ENCODE data around the gene ITPR2.

Gene ITPR2

GRCh38 chr12:26754148-26754547, 78.8 kb downstream of the ITPR2 start:
- no peak for DNase-seq (ENCODE audit: low spot score)

DNA sequence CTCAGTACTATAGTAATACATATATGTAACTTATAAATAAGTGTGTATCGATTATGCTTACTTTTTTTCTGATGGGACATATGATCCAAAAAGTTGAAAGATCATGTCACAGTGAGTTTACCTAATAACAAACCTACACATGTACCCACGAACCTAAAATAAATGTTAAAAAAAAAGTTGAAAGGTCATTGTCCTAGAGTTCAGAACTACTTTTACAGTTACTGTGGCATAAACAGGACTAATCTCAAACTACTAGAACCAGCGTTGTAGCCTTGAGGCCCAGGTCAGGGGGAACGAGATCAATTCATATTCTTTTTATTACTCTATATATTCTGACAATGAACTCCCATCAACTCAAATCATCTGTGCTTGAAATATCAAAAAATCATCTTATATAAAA, 81.8 kb downstream of the ITPR2 start:
- no peak for DNase-seq (ENCODE audit: low spot score)

DNA sequence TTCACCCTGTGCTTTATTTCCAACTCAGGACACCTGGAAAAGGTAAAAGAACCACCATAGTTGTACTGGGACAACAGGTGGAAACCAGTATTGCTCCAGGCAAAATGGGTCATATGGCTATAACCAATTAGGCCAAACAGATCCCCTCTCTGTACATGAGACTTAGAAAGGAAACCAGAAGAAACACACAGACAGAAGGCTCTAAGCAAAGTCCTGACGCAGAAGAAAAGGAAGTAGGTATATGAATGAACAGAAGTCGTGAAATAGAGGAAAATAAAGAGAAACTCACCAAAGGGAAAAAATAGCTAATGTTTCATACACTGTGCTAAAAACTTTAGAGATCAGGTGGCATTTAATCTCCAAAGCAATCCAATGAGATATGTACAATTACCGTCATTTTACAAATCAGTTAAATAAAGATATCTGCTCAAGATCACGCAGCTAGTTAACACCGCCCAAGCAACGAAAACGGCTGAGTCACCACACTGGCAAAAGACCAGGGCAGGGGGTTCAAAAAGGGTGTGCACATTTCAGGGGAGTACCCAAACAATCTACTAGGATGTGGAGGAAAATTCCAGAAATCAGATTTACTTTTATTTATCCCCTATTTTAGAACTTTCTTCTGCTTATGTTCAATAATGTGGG, 82.3 kb downstream of the ITPR2 start:
- DNase-seq (ENCODE audit: low spot score) = no peak

DNA sequence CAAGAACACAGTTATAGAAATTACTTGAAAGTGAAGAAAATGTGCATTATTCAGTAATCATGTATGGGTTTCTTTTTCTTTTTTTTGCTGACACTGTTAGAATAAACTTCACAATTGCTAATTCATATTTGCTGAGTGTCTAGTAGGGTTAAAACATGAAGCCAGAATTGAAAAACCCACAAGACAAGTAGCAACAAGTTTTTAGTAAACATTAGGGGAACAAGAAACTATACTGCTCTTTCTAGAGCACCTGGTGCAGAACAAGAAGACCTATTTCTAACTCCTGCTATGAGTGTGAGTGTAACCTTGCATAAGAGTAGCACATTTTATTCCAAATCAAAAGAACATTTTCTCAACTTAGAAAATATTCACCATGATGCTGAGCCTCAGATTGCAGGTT, 83.2 kb downstream of the ITPR2 start:
- no peak for DNase-seq (ENCODE audit: low spot score)

DNA sequence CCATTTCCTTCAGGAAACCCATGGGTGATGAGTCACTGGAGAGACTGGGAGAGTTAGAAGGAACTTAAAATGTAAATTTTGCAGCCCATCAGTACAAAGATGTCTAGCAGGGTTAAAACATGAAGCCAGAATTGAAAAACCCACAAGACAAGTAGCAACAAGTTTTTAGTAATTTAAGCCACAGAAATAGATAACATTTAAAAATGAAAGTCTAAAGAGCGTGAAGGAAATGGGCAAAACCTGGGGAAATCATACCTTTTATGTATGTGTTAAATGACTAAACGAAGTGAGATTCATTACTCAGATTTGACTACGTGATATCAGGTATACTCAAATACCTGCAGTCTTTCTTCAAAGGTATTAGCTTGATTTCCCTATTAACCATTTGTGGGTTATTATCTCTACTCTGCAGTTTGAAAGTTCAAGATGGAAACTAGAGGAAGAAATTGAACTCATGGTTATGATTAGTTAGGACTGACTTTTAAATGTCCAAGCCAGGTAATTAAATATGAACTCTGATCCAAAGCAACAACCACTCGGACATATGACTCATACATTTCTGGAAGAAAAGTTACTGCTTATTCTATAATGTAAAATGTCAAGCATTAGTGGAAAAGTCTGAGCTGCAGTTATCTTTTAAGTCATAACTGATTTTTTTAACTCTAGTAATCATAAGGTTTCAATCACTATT, 84.1 kb downstream of the ITPR2 start:
- DNase-seq (ENCODE audit: low spot score) = no peak

GRCh38 chr12:26748412-26748740, 84.6 kb downstream of the ITPR2 start:
- no peak for DNase-seq (ENCODE audit: low spot score)

DNA sequence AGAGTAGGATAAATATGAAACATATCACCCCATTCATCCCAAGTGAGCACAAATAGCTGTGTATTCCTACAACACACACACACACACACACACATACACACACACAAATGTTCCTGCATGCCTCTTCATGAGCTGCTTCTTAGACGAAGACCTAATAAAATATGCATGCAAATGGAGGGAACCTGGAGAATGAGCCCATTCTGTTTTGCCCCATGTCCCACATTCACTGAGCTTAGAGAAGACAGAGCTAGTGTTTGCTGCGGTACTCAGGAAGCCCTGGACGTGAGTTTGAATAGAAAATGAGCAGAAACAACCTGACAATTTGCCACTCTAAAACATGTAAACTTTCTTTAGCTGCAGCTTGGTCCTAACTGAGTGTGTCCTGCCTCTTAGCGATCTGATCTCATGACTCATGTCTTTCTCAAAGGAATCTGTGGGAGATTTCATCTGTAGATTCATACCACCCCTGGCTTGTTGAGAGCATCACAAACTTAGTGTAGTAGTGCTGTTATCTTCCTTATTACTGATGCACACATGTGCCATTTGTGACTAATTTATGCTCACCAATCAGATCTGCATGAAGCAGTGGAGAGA, 86.8 kb downstream of the ITPR2 start:
- peak; percentile 35 for DNase-seq (ENCODE audit: low spot score)

GRCh38 chr12:26744697-26745440, 88.1 kb downstream of the ITPR2 start:
- no peak for DNase-seq (ENCODE audit: low spot score)

DNA sequence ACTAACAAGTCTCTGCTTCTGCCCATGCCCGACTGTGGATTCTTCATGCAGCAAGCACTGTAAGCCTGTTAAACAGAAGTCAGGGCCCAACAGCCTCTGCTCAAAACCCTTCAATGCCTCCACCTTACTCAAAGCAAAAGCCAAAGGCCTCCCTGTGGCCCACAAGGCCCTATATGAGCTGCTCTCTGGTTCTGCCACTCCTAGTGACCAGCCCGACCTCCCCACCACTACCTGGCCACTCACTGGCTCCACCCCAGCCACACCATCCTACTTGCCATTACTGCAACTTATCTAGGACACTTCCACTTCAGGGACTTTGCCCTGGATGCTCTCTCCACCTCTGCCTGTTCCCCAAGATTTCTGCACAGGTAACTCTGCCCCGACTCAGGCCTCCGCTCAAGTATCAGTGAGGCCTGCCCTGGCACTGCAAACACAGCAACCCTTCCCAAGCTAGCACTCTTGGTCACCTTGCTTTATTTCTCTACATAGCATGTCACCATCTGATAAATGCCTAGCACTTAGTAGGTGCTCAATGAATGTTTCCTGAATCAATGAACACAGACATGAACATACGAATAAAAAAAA, 88.9 kb downstream of the ITPR2 start:
- no peak for DNase-seq (ENCODE audit: low spot score)

DNA sequence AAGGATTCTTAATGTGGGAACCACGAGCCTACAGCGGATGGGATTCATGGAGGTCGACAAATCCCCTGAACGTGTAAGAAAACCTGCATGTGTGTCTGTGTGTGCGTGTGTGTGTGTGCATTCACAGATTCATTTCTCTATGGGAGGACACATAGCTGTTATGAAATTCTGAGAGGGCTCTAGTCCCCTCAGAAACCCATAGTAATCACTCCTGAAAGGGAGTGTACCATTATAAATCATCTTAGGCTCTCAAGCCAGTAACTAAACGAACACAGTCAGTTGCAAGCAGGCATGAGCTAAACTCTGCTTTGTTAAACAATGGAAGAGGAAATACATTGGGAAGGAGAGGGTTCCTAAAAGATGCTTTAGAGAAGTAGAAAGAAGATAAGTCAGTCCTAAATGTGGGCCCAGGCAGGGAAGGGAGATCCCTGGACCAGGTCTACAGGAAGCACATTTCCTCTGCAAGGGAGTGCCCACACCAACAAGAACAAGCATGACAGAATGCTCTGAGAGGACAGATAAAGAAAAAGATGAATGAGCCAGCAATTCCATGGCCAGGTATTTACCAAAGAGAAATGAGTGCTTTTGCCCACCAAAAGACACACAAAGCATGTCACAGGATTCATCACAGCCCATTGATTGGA, 91.3 kb downstream of the ITPR2 start:
- DNase-seq (ENCODE audit: low spot score) = no peak

GRCh38 chr12:26740991-26741390, 92.0 kb downstream of the ITPR2 start:
- DNase-seq (ENCODE audit: low spot score) = no peak

GRCh38 chr12:26740348-26740747, 92.6 kb downstream of the ITPR2 start:
- no peak for DNase-seq (ENCODE audit: low spot score)

GRCh38 chr12:26737487-26738030, 95.4 kb downstream of the ITPR2 start:
- DNase-seq (ENCODE audit: low spot score) = no peak

GRCh38 chr12:26736563-26737486, 96.2 kb downstream of the ITPR2 start:
- DNase-seq (ENCODE audit: low spot score) = no peak

DNA sequence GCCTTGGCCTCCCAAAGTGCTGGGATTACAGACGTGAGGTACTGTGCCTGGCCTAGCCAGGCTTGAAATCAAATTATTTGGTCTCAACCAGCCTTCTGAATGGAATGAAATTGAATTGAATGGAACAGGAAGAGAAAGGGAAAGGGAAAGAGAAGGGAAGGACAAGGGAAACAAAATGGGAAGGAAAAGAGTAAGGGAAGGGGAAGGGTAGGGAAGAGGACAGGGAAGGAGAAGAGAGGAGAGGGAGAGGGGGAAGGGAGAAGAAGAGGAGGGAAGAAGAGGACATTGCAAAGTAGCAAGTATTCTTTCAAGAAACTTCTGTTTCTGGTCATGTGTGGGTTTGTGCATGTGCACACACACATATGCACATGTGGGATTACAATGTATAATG, 97.8 kb downstream of the ITPR2 start:
- DNase-seq (ENCODE audit: low spot score) = no peak

GRCh38 chr12:26734510-26735248, 98.3 kb downstream of the ITPR2 start:
- DNase-seq (ENCODE audit: low spot score) = no peak

- no peak for DNase-seq (ENCODE audit: low spot score)
Observed at GRCh38 chr12:26732005-26732908, 100.7 kb downstream of the ITPR2 start.

GRCh38 chr12:26730481-26731350, 102.3 kb downstream of the ITPR2 start:
- DNase-seq (ENCODE audit: low spot score) = no peak
